ENCODE measurements around the gene PRKAR1B. TPM values are rescaled to one million over a fixed set of nuclear protein-coding genes. Genes with fewer than 3 reads are reported as not detected.

PRKAR1B gene
- total RNA-seq, 1 experiment from 2014 or later: 9.6 TPM

GRCh38 chr7:632831-633210 is 94.3 kb downstream of the PRKAR1B start:
- Histone ChIP-seq H3K4me2 (ENCODE audit: low read depth, low read length, poor library complexity, severe bottlenecking) (no peak overlapping the region), H2AFZ (ENCODE audit: low read length) (no peak overlapping the region), H3K27me3 (ENCODE audit: low read length) (no peaks in the 10 kb centered on the region), H4K20me1 (ENCODE audit: insufficient read depth, low read depth, low read length) (no peaks in the 10 kb centered on the region), H3K4me1 (ENCODE audit: low read length) (no peaks in the 10 kb centered on the region), H3K27ac (ENCODE audit: low read length) (no peak overlapping the region), H3K9me3 (ENCODE audit: low read length) (no peaks in the 10 kb centered on the region), H3K9ac (ENCODE audit: low read length) (no peak overlapping the region), H3K9me2 (replicated peaks; ENCODE audit: insufficient read depth, low read length) (no peaks in the 10 kb centered on the region), H3K79me2 (ENCODE audit: low read length) (no peaks in the 10 kb centered on the region; the same call in 1 of the 2 replicates), H3K36me3 (ENCODE audit: insufficient read depth, low read length) (no peaks in the 10 kb centered on the region), H3K4me3 (ENCODE audit: low read length) (no peak overlapping the region)
- DNase-seq: no peak

GRCh38 chr7:631964-632830 is 94.9 kb downstream of the PRKAR1B start:
- Histone ChIP-seq H3K9ac (ENCODE audit: low read length) (no peak overlapping the region), H3K27me3 (ENCODE audit: low read length) (no peaks in the 10 kb centered on the region), H3K79me2 (ENCODE audit: low read length) (no peaks in the 10 kb centered on the region; the same call in 1 of the 2 replicates), H3K9me2 (replicated peaks; ENCODE audit: insufficient read depth, low read length) (no peaks in the 10 kb centered on the region), H3K9me3 (ENCODE audit: low read length) (no peaks in the 10 kb centered on the region), H3K4me2 (ENCODE audit: low read depth, low read length, poor library complexity, severe bottlenecking) (no peak overlapping the region), H3K4me3 (ENCODE audit: low read length) (no peak overlapping the region), H3K4me1 (ENCODE audit: low read length) (no peaks in the 10 kb centered on the region), H4K20me1 (ENCODE audit: insufficient read depth, low read depth, low read length) (no peaks in the 10 kb centered on the region), H3K36me3 (ENCODE audit: insufficient read depth, low read length) (no peaks in the 10 kb centered on the region), H3K27ac (ENCODE audit: low read length) (no peak overlapping the region), H2AFZ (ENCODE audit: low read length) (no peak overlapping the region)
- no peak for DNase-seq

- H3K79me2 ChIP-seq (ENCODE audit: low read length): no peaks in the 10 kb centered on the region; the same call in 1 of the 2 replicates
- no peaks in the 10 kb centered on the region for H3K36me3 ChIP-seq (ENCODE audit: insufficient read depth, low read length)
- H3K9ac ChIP-seq (ENCODE audit: low read length): no peak overlapping the region
- H3K9me2 ChIP-seq (replicated peaks; ENCODE audit: insufficient read depth, low read length): no peaks in the 10 kb centered on the region
- H3K4me3 ChIP-seq (ENCODE audit: low read length): no peak overlapping the region
- H3K27me3 ChIP-seq (ENCODE audit: low read length): no peaks in the 10 kb centered on the region
- H3K4me1 ChIP-seq (ENCODE audit: low read length): no peaks in the 10 kb centered on the region
- no peaks in the 10 kb centered on the region for H4K20me1 ChIP-seq (ENCODE audit: insufficient read depth, low read depth, low read length)
- DNase-seq: no peak
- no peak overlapping the region for H3K4me2 ChIP-seq (ENCODE audit: low read depth, low read length, poor library complexity, severe bottlenecking)
- H2AFZ ChIP-seq (ENCODE audit: low read length): no peak overlapping the region
- H3K27ac ChIP-seq (ENCODE audit: low read length): no peak overlapping the region
- H3K9me3 ChIP-seq (ENCODE audit: low read length): no peaks in the 10 kb centered on the region
Observed at GRCh38 chr7:631291-631711, 95.8 kb downstream of the PRKAR1B start.

GRCh38 chr7:630539-630938 is 96.5 kb downstream of the PRKAR1B start:
- Histone ChIP-seq H3K36me3 (ENCODE audit: insufficient read depth, low read length) (no peaks in the 10 kb centered on the region), H3K27me3 (ENCODE audit: low read length) (no peaks in the 10 kb centered on the region), H3K9ac (ENCODE audit: low read length) (no peak overlapping the region), H3K79me2 (ENCODE audit: low read length) (peaks cover under 1% of the 10 kb centered on the region; the same call in 1 of the 2 replicates), H3K9me2 (replicated peaks; ENCODE audit: insufficient read depth, low read length) (no peaks in the 10 kb centered on the region), H3K4me3 (ENCODE audit: low read length) (no peak overlapping the region), H3K9me3 (ENCODE audit: low read length) (no peaks in the 10 kb centered on the region), H2AFZ (ENCODE audit: low read length) (no peak overlapping the region), H4K20me1 (ENCODE audit: insufficient read depth, low read depth, low read length) (no peaks in the 10 kb centered on the region), H3K4me1 (ENCODE audit: low read length) (no peaks in the 10 kb centered on the region), H3K27ac (ENCODE audit: low read length) (no peak overlapping the region), H3K4me2 (ENCODE audit: low read depth, low read length, poor library complexity, severe bottlenecking) (no peak overlapping the region)
- DNase-seq: no peak

- Histone ChIP-seq H3K4me3 (ENCODE audit: low read length) (no peak overlapping the region), H3K9me2 (replicated peaks; ENCODE audit: insufficient read depth, low read length) (no peaks in the 10 kb centered on the region), H3K9me3 (ENCODE audit: low read length) (no peaks in the 10 kb centered on the region), H3K27ac (ENCODE audit: low read length) (no peak overlapping the region), H4K20me1 (ENCODE audit: insufficient read depth, low read depth, low read length) (no peaks in the 10 kb centered on the region), H3K9ac (ENCODE audit: low read length) (no peak overlapping the region), H3K4me1 (ENCODE audit: low read length) (no peaks in the 10 kb centered on the region), H3K36me3 (ENCODE audit: insufficient read depth, low read length) (no peaks in the 10 kb centered on the region), H3K4me2 (ENCODE audit: low read depth, low read length, poor library complexity, severe bottlenecking) (no peak overlapping the region), H3K27me3 (ENCODE audit: low read length) (no peaks in the 10 kb centered on the region), H3K79me2 (ENCODE audit: low read length) (peaks cover 5% of the 10 kb centered on the region; the same call in 1 of the 2 replicates), H2AFZ (ENCODE audit: low read length) (no peak overlapping the region)
- no peak for DNase-seq
Observed at GRCh38 chr7:630111-630511, 97.0 kb downstream of the PRKAR1B start.

- Histone ChIP-seq H2AFZ (ENCODE audit: low read length) (no peak overlapping the region), H3K9me2 (replicated peaks; ENCODE audit: insufficient read depth, low read length) (no peaks in the 10 kb centered on the region), H3K9me3 (ENCODE audit: low read length) (no peaks in the 10 kb centered on the region; the same call in 1 of the 2 replicates), H3K4me1 (ENCODE audit: low read length) (no peaks in the 10 kb centered on the region), H4K20me1 (ENCODE audit: insufficient read depth, low read depth, low read length) (no peaks in the 10 kb centered on the region), H3K9ac (ENCODE audit: low read length) (no peak overlapping the region), H3K36me3 (ENCODE audit: insufficient read depth, low read length) (peaks cover under 1% of the 10 kb centered on the region; the same call in 1 of the 2 replicates), H3K27ac (ENCODE audit: low read length) (no peak overlapping the region), H3K4me2 (ENCODE audit: low read depth, low read length, poor library complexity, severe bottlenecking) (no peak overlapping the region), H3K27me3 (ENCODE audit: low read length) (no peaks in the 10 kb centered on the region), H3K4me3 (ENCODE audit: low read length) (no peak overlapping the region), H3K79me2 (ENCODE audit: low read length) (peaks cover 5% of the 10 kb centered on the region; the same call in 1 of the 2 replicates)
- DNase-seq: no peak
Observed at GRCh38 chr7:628826-629225, 98.3 kb downstream of the PRKAR1B start.

GRCh38 chr7:628402-628763 is 98.7 kb downstream of the PRKAR1B start:
- Histone ChIP-seq H4K20me1 (ENCODE audit: insufficient read depth, low read depth, low read length) (no peaks in the 10 kb centered on the region), H3K27ac (ENCODE audit: low read length) (no peak overlapping the region), H2AFZ (ENCODE audit: low read length) (no peak overlapping the region), H3K9ac (ENCODE audit: low read length) (no peak overlapping the region), H3K27me3 (ENCODE audit: low read length) (no peaks in the 10 kb centered on the region), H3K79me2 (ENCODE audit: low read length) (peaks cover 5% of the 10 kb centered on the region; the same call in 1 of the 2 replicates), H3K9me2 (replicated peaks; ENCODE audit: insufficient read depth, low read length) (no peaks in the 10 kb centered on the region), H3K4me3 (ENCODE audit: low read length) (no peak overlapping the region), H3K9me3 (ENCODE audit: low read length) (peaks cover 4% of the 10 kb centered on the region; the same call in 1 of the 2 replicates), H3K4me1 (ENCODE audit: low read length) (no peaks in the 10 kb centered on the region), H3K36me3 (ENCODE audit: insufficient read depth, low read length) (peaks cover 5% of the 10 kb centered on the region; the same call in 1 of the 2 replicates), H3K4me2 (ENCODE audit: low read depth, low read length, poor library complexity, severe bottlenecking) (no peak overlapping the region)
- no peak for DNase-seq

GRCh38 chr7:627661-628401 is 99.2 kb downstream of the PRKAR1B start:
- Histone ChIP-seq H3K4me1 (ENCODE audit: low read length) (no peaks in the 10 kb centered on the region), H3K4me2 (ENCODE audit: low read depth, low read length, poor library complexity, severe bottlenecking) (no peak overlapping the region), H3K4me3 (ENCODE audit: low read length) (no peak overlapping the region), H3K9me2 (replicated peaks; ENCODE audit: insufficient read depth, low read length) (no peaks in the 10 kb centered on the region), H3K27ac (ENCODE audit: low read length) (no peak overlapping the region), H4K20me1 (ENCODE audit: insufficient read depth, low read depth, low read length) (no peaks in the 10 kb centered on the region), H2AFZ (ENCODE audit: low read length) (no peak overlapping the region), H3K36me3 (ENCODE audit: insufficient read depth, low read length) (peaks cover 5% of the 10 kb centered on the region; the same call in 1 of the 2 replicates), H3K9me3 (ENCODE audit: low read length) (peaks cover 5% of the 10 kb centered on the region; the same call in 1 of the 2 replicates), H3K9ac (ENCODE audit: low read length) (no peak overlapping the region), H3K79me2 (ENCODE audit: low read length) (0 out of 2 replicates have a peak, but pooled peaks cover 5% of the 10 kb centered on the region), H3K27me3 (ENCODE audit: low read length) (no peaks in the 10 kb centered on the region)
- DNase-seq: no peak

Measured in Karpas-422 (cell line).